HG02884 (cell line): ENCODE data around the gene PPP2R2D.

Source experiments
- ATAC-seq: cut with Tn5 transposase; IDR thresholded peaks from one replicate; pipeline ENCODE4 v1.9.1; 2021; ENCODE audit warnings: mild to moderate bottlenecking, moderate library complexity; ENCODE audit not compliant: unreplicated experiment

PPP2R2D gene

GRCh38 chr10:131900350-131901152 is at the start of gene PPP2R2D:
Gene PPP2R2D, plus strand, starts transcription at chr10:131901008. Its CDS starts 141 bp downstream, at chr10:131901149.
- ATAC-seq, result peak; percentile 84

- no peak for ATAC-seq
Measured at GRCh38 chr10:131851346-131851745, 49.5 kb upstream of the PPP2R2D start.

GRCh38 chr10:131852176-131852822 is 48.5 kb upstream of the PPP2R2D start:
- no peak for ATAC-seq

- ATAC-seq, result no peak
Measured at GRCh38 chr10:131852823-131853609, 47.8 kb upstream of the PPP2R2D start.

GRCh38 chr10:131853610-131853964 is 47.2 kb upstream of the PPP2R2D start:
- ATAC-seq, result no peak

- ATAC-seq, result no peak
Measured at GRCh38 chr10:131854579-131855335, 46.1 kb upstream of the PPP2R2D start.

GRCh38 chr10:131855461-131856401 is 45.1 kb upstream of the PPP2R2D start:
- no peak for ATAC-seq

GRCh38 chr10:131856441-131857094 is 44.2 kb upstream of the PPP2R2D start:
- no peak for ATAC-seq

- no peak for ATAC-seq
Measured at GRCh38 chr10:131857156-131858117, 43.4 kb upstream of the PPP2R2D start.

- no peak for ATAC-seq
Measured at GRCh38 chr10:131858118-131858515, 42.7 kb upstream of the PPP2R2D start.

GRCh38 chr10:131858583-131859340 is 42.0 kb upstream of the PPP2R2D start:
- ATAC-seq, result no peak

- no peak for ATAC-seq
Measured at GRCh38 chr10:131859341-131860020, 41.3 kb upstream of the PPP2R2D start.

- ATAC-seq, result no peak
Measured at GRCh38 chr10:131860311-131860710, 40.5 kb upstream of the PPP2R2D start.

GRCh38 chr10:131860806-131861440 is 39.9 kb upstream of the PPP2R2D start:
- ATAC-seq, result no peak

- no peak for ATAC-seq
Measured at GRCh38 chr10:131862548-131862947, 38.3 kb upstream of the PPP2R2D start.

- no peak for ATAC-seq
Measured at GRCh38 chr10:131865223-131865917, 35.4 kb upstream of the PPP2R2D start.
